ENCODE data around the gene DYNC2H1. TPM values are rescaled to one million over a fixed set of nuclear protein-coding genes. Genes with fewer than 3 reads are reported as not detected.

Gene DYNC2H1
- total and polyA plus RNA-seq, 7 donors: 0.46 to 29.1 (median 21.3) TPM

GRCh38 chr11:103354656-103355055, 245.4 kb downstream of the DYNC2H1 start:
- H3K4me1 ChIP-seq: no peaks in the 10 kb centered on the region
- no peaks in the 10 kb centered on the region for H3K36me3 ChIP-seq
- no peak for TF ChIP-seq POLR2AphosphoS5 (IDR thresholded peaks at IDR 0.05)
- no peak for TF ChIP-seq CTCF (IDR thresholded peaks at IDR 0.05)
- no peak for TF ChIP-seq EP300 (IDR thresholded peaks at IDR 0.05)
- TF ChIP-seq POLR2A (IDR thresholded peaks at IDR 0.05): no peak
- DNase-seq: no peak
- no peaks in the 10 kb centered on the region for H3K27me3 ChIP-seq
- no peak overlapping the region for H3K4me3 ChIP-seq
- no peaks in the 10 kb centered on the region for H3K9me3 ChIP-seq
- intact Hi-C loops (cut with DNase I): no loop called here
- no peak overlapping the region for H3K27ac ChIP-seq

- H3K36me3 ChIP-seq: no peaks in the 10 kb centered on the region
- H3K9me3 ChIP-seq: no peaks in the 10 kb centered on the region
- H3K4me1 ChIP-seq: no peaks in the 10 kb centered on the region
- no peaks in the 10 kb centered on the region for H3K27me3 ChIP-seq
- DNase-seq: no peak
- H3K4me3 ChIP-seq: no peak overlapping the region
- TF ChIP-seq EP300 (IDR thresholded peaks at IDR 0.05): no peak
- no peak for TF ChIP-seq CTCF (IDR thresholded peaks at IDR 0.05)
- TF ChIP-seq POLR2A (IDR thresholded peaks at IDR 0.05): no peak
- no peak for TF ChIP-seq POLR2AphosphoS5 (IDR thresholded peaks at IDR 0.05)
- no peak overlapping the region for H3K27ac ChIP-seq
- intact Hi-C loops (cut with DNase I): no loop called here
- WGBS, 2 donors: 98 to 99% methylated on average over 2 of the region's 2 CpGs
Measured at GRCh38 chr11:103358251-103358650, 249.0 kb downstream of the DYNC2H1 start.

- no peaks in the 10 kb centered on the region for H3K36me3 ChIP-seq
- TF ChIP-seq POLR2A (IDR thresholded peaks at IDR 0.05): no peak
- TF ChIP-seq POLR2AphosphoS5 (IDR thresholded peaks at IDR 0.05): no peak
- no peak for TF ChIP-seq CTCF (IDR thresholded peaks at IDR 0.05)
- no peak for TF ChIP-seq EP300 (IDR thresholded peaks at IDR 0.05)
- H3K4me3 ChIP-seq: no peak overlapping the region
- H3K27me3 ChIP-seq: no peaks in the 10 kb centered on the region
- no peak overlapping the region for H3K27ac ChIP-seq
- H3K9me3 ChIP-seq: no peaks in the 10 kb centered on the region
- WGBS, 2 donors: 81 to 83% methylated on average over 4 of the region's 4 CpGs
- no peak for DNase-seq
- intact Hi-C loops (cut with DNase I): no loop called here
- no peaks in the 10 kb centered on the region for H3K4me1 ChIP-seq
Measured at GRCh38 chr11:103359216-103359615, 250.0 kb downstream of the DYNC2H1 start.

- no peak overlapping the region for H3K27ac ChIP-seq
- TF ChIP-seq EP300 (IDR thresholded peaks at IDR 0.05) (no peak), CTCF (IDR thresholded peaks at IDR 0.05) (no peak), POLR2A (IDR thresholded peaks at IDR 0.05) (no peak), POLR2AphosphoS5 (IDR thresholded peaks at IDR 0.05) (no peak)
- 42 to 69% methylated on average over 1 of the region's 1 CpG for WGBS, 2 donors
- no peaks in the 10 kb centered on the region for H3K4me1 ChIP-seq
- no peak for DNase-seq
- H3K9me3 ChIP-seq: no peaks in the 10 kb centered on the region
- no peaks in the 10 kb centered on the region for H3K27me3 ChIP-seq
- H3K4me3 ChIP-seq: no peak overlapping the region
- intact Hi-C loops (cut with DNase I): no loop called here
- peaks cover 0 to 10% (median 0%) of the 10 kb centered on the region in 4 donors for H3K36me3 ChIP-seq
Measured at GRCh38 chr11:103364687-103365086, 255.5 kb downstream of the DYNC2H1 start.

- H3K27ac ChIP-seq: no peak overlapping the region
- 75 to 90% methylated on average over 3 of the region's 3 CpGs for WGBS, 2 donors
- no peaks in the 10 kb centered on the region for H3K4me1 ChIP-seq
- no peaks in the 10 kb centered on the region for H3K27me3 ChIP-seq
- no peaks in the 10 kb centered on the region for H3K9me3 ChIP-seq
- H3K4me3 ChIP-seq: no peak overlapping the region
- peaks cover 0 to 20% (median 0%) of the 10 kb centered on the region in 4 donors for H3K36me3 ChIP-seq
- intact Hi-C loops (cut with DNase I): no loop called here
- no peak for DNase-seq
- TF ChIP-seq CTCF (IDR thresholded peaks at IDR 0.05) (no peak), POLR2A (IDR thresholded peaks at IDR 0.05) (no peak), EP300 (IDR thresholded peaks at IDR 0.05) (no peak), POLR2AphosphoS5 (IDR thresholded peaks at IDR 0.05) (no peak)
Measured at GRCh38 chr11:103367650-103368049, 258.4 kb downstream of the DYNC2H1 start.

All from sigmoid colon (tissue), 7 donors.